ENCODE measurements around the gene SLC9A5. TPM values are rescaled to one million over a fixed set of nuclear protein-coding genes. Genes with fewer than 3 reads are reported as not detected.

The SLC9A5 gene
- total and polyA plus RNA-seq, 2 experiments from 2014 or later: 4.5 to 5.4 TPM

DNA sequence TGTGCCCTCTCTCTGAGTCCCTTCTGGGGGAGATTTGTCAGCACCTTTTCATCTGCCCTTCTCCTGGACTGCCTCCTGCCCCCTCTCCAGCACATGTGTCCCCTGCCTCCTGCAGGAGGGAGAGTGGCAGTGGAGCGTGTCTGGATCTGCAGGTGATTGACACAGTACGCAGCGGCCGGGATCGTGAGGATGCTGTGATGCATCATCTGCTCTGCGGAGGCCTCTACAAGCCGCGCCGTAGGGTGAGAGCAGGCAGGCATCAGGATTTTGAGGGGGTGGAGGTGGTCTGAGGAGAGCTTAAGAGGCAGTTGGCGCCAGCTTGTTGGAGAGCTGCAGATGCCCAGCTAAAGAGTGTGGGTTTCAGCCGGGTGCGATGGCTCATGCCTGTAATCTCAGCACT is 10.9 kb downstream of the SLC9A5 start:
- Histone ChIP-seq H3K4me3 (no peak overlapping the region), H3K27me3 (ENCODE audit: insufficient read depth) (no peaks in the 10 kb centered on the region), H3K36me3 (ENCODE audit: insufficient read depth) (no peaks in the 10 kb centered on the region), H3K9me2 (ENCODE audit: insufficient read depth) (no peaks in the 10 kb centered on the region), H3K27ac (ENCODE audit: low read depth) (no peak overlapping the region), H3K4me2 (no peak overlapping the region), H3F3A (replicated peaks; ENCODE audit: low read depth) (no peaks in the 10 kb centered on the region), H4K20me1 (replicated peaks; ENCODE audit: insufficient read depth) (no peaks in the 10 kb centered on the region; the same call in 1 of the 2 replicates), H2AFZ (no peak overlapping the region), H3K79me2 (replicated peaks; ENCODE audit: insufficient read depth) (no peaks in the 10 kb centered on the region), H3K4me1 (ENCODE audit: insufficient read depth) (no peaks in the 10 kb centered on the region)
- Mint-ChIP-seq H3K9me3 (no peaks in the 10 kb centered on the region), H3K36me3 (ENCODE audit: low read depth) (peaks cover 5% of the 10 kb centered on the region; the same call in 2 of the 3 replicates), H3K27ac (no peak overlapping the region), H3K4me3 (no peak overlapping the region), H3K4me1 (peaks cover 4% of the 10 kb centered on the region), H3K27me3 (ENCODE audit: insufficient read depth, low read depth, poor library complexity) (peaks cover 16% of the 10 kb centered on the region)
- DNase-seq (ENCODE audit: low spot score): no peak
- no peak for ATAC-seq
- TF ChIP-seq STAT1 (IDR thresholded peaks at IDR 0.05; ENCODE audit: unreplicated experiment): no peak
- TF ChIP-seq EZH2 (IDR thresholded peaks at IDR 0.05; ENCODE audit: low read depth, unreplicated experiment): no peak
- TF ChIP-seq JUNB (IDR thresholded peaks at IDR 0.05; ENCODE audit: unreplicated experiment): no peak

GRCh38 chr16:67260426-67261063 is 11.8 kb downstream of the SLC9A5 start:
- Histone ChIP-seq H3K4me2 (no peak overlapping the region), H3K4me1 (ENCODE audit: insufficient read depth) (no peaks in the 10 kb centered on the region), H2AFZ (no peak overlapping the region), H3K79me2 (replicated peaks; ENCODE audit: insufficient read depth) (no peaks in the 10 kb centered on the region), H3K9me2 (ENCODE audit: insufficient read depth) (no peaks in the 10 kb centered on the region), H3F3A (replicated peaks; ENCODE audit: low read depth) (no peaks in the 10 kb centered on the region), H3K27ac (ENCODE audit: low read depth) (no peak overlapping the region), H3K27me3 (ENCODE audit: insufficient read depth) (no peaks in the 10 kb centered on the region), H3K36me3 (ENCODE audit: insufficient read depth) (no peaks in the 10 kb centered on the region), H4K20me1 (replicated peaks; ENCODE audit: insufficient read depth) (no peaks in the 10 kb centered on the region; the same call in 1 of the 2 replicates), H3K4me3 (no peak overlapping the region)
- H3K9me3 Mint-ChIP-seq: no peaks in the 10 kb centered on the region
- DNase-seq (ENCODE audit: low spot score) (peak; percentile 65), ATAC-seq (peak; percentile 74)
- H3K27me3 Mint-ChIP-seq (ENCODE audit: insufficient read depth, low read depth, poor library complexity): peaks cover 16% of the 10 kb centered on the region
- peaks cover 4% of the 10 kb centered on the region for H3K4me1 Mint-ChIP-seq
- H3K4me3 Mint-ChIP-seq: no peak overlapping the region
- no peak for TF ChIP-seq ZNF331 (CRISPR knock-in tag; IDR thresholded peaks at IDR 0.05; ENCODE audit: low read depth)
- TF ChIP-seq, protein P1, sequence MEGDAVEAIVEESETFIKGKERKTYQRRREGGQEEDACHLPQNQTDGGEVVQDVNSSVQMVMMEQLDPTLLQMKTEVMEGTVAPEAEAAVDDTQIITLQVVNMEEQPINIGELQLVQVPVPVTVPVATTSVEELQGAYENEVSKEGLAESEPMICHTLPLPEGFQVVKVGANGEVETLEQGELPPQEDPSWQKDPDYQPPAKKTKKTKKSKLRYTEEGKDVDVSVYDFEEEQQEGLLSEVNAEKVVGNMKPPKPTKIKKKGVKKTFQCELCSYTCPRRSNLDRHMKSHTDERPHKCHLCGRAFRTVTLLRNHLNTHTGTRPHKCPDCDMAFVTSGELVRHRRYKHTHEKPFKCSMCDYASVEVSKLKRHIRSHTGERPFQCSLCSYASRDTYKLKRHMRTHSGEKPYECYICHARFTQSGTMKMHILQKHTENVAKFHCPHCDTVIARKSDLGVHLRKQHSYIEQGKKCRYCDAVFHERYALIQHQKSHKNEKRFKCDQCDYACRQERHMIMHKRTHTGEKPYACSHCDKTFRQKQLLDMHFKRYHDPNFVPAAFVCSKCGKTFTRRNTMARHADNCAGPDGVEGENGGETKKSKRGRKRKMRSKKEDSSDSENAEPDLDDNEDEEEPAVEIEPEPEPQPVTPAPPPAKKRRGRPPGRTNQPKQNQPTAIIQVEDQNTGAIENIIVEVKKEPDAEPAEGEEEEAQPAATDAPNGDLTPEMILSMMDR (conservative IDR thresholded peaks at IDR 0.05; ENCODE audit: low read depth in 2 of 2): peak; percentile 54 to 76
- peak overlapping the region; percentile 60; the same call in 1 of the 2 replicates for H3K27ac Mint-ChIP-seq
- peaks cover 5% of the 10 kb centered on the region; the same call in 2 of the 3 replicates for H3K36me3 Mint-ChIP-seq (ENCODE audit: low read depth)

GRCh38 chr16:67263201-67263600 is 14.4 kb downstream of the SLC9A5 start:
- no peak overlapping the region for H3K4me3 Mint-ChIP-seq
- H3K79me2 ChIP-seq (replicated peaks; ENCODE audit: insufficient read depth): no peaks in the 10 kb centered on the region
- H3K9me3 Mint-ChIP-seq: no peaks in the 10 kb centered on the region
- no peak overlapping the region for H3K4me2 ChIP-seq
- H2AFZ ChIP-seq: no peak overlapping the region
- H3K27me3 Mint-ChIP-seq (ENCODE audit: insufficient read depth, low read depth, poor library complexity): peaks cover 14% of the 10 kb centered on the region
- ATAC-seq: no peak
- H3K9me2 ChIP-seq (ENCODE audit: insufficient read depth): no peaks in the 10 kb centered on the region
- H3K4me1 Mint-ChIP-seq: peaks cover 4% of the 10 kb centered on the region
- DNase-seq (ENCODE audit: low spot score): no peak
- no peaks in the 10 kb centered on the region for H3K4me1 ChIP-seq (ENCODE audit: insufficient read depth)
- no peaks in the 10 kb centered on the region; the same call in none of the 2 replicates for H4K20me1 ChIP-seq (replicated peaks; ENCODE audit: insufficient read depth)
- no peak overlapping the region for H3K27ac ChIP-seq (ENCODE audit: low read depth)
- no peak overlapping the region for H3K27ac Mint-ChIP-seq
- no peaks in the 10 kb centered on the region for H3K27me3 ChIP-seq (ENCODE audit: insufficient read depth)
- no peaks in the 10 kb centered on the region for H3K36me3 Mint-ChIP-seq (ENCODE audit: low read depth)
- no peaks in the 10 kb centered on the region for H3F3A ChIP-seq (replicated peaks; ENCODE audit: low read depth)
- no peak for TF ChIP-seq STAT1 (IDR thresholded peaks at IDR 0.05; ENCODE audit: unreplicated experiment)
- no peak for TF ChIP-seq ZNF114 (CRISPR knock-in tag; IDR thresholded peaks at IDR 0.05)
- no peak for TF ChIP-seq EZH2 (IDR thresholded peaks at IDR 0.05; ENCODE audit: low read depth, unreplicated experiment)
- no peak for TF ChIP-seq REST (IDR thresholded peaks at IDR 0.05; ENCODE audit: unreplicated experiment)
- no peak overlapping the region for H3K4me3 ChIP-seq
- no peaks in the 10 kb centered on the region for H3K36me3 ChIP-seq (ENCODE audit: insufficient read depth)
